HepG2 (cell line): Measurements from ENCODE around the gene SMIM24. TPM values are rescaled to one million over a fixed set of nuclear protein-coding genes. Genes with fewer than 3 reads are reported as not detected.

ENCODE experiments used
- CAMTA2 ChIP-seq: sonication (generic); formaldehyde crosslinking; IDR thresholded peaks from 2 replicates; pipeline ENCODE4 v1.4.0; 2020; ENCODE audit warnings: mild to moderate bottlenecking, missing genetic modification reagents, borderline replicate concordance
- CENPX ChIP-seq: sonication (generic); formaldehyde crosslinking; IDR thresholded peaks from 2 replicates; pipeline ENCODE4 v1.9.0; 2021; ENCODE audit warnings: mild to moderate bottlenecking, missing genetic modification reagents, moderate library complexity
- EEA1 ChIP-seq: sonication (generic); formaldehyde crosslinking; IDR thresholded peaks from 2 replicates; pipeline ENCODE4 v1.5.1; 2020; ENCODE audit warnings: mild to moderate bottlenecking, missing genetic modification reagents, borderline replicate concordance
- HOXA3 ChIP-seq: sonication (generic); formaldehyde crosslinking; IDR thresholded peaks from 2 replicates; pipeline ENCODE4 v1.5.0; 2020; ENCODE audit warnings: missing genetic modification reagents
- JUN ChIP-seq: sonication (generic); formaldehyde crosslinking; IDR thresholded peaks from 2 replicates; pipeline ENCODE4 v1.4.0; 2020; ENCODE audit warnings: mild to moderate bottlenecking, missing genetic modification reagents
- KDM1A ChIP-seq: IDR thresholded peaks from 2 replicates; pipeline ENCODE4 v1.6.1; 2016; ENCODE audit warnings: missing compliant biosample characterization
- MLLT10 ChIP-seq: sonication (generic); formaldehyde crosslinking; IDR thresholded peaks from 2 replicates; pipeline ENCODE4 v1.4.0; 2020; ENCODE audit warnings: missing genetic modification reagents
- MTF2 ChIP-seq: sonication (generic); formaldehyde crosslinking; IDR thresholded peaks from 2 replicates; pipeline ENCODE4 v1.5.0; 2020; ENCODE audit warnings: missing genetic modification reagents, borderline replicate concordance
- NFIB ChIP-seq: sonication (generic); formaldehyde crosslinking; IDR thresholded peaks from 2 replicates; pipeline ENCODE4 v1.9.0; 2021; ENCODE audit warnings: missing genetic modification reagents, mild to moderate bottlenecking, borderline replicate concordance
- NRL ChIP-seq: sonication (generic); formaldehyde crosslinking; IDR thresholded peaks from 2 replicates; pipeline ENCODE4 v1.5.0; 2020; ENCODE audit warnings: missing genetic modification reagents, mild to moderate bottlenecking, moderate library complexity, borderline replicate concordance
- ZBTB10 ChIP-seq: sonication (generic); formaldehyde crosslinking; IDR thresholded peaks from 2 replicates; pipeline ENCODE4 v1.4.0; 2020; ENCODE audit warnings: missing genetic modification reagents, borderline replicate concordance
- ZBTB20 ChIP-seq: sonication (generic); formaldehyde crosslinking; IDR thresholded peaks from 2 replicates; pipeline ENCODE4 v1.8.1; 2023; ENCODE audit warnings: missing genetic modification reagents, low read depth, mild to moderate bottlenecking, borderline replicate concordance
- ZBTB7A ChIP-seq: sonication (generic); formaldehyde crosslinking; IDR thresholded peaks from 2 replicates; pipeline ENCODE4 v1.8.0; 2022; ENCODE audit warnings: mild to moderate bottlenecking, missing genetic modification reagents
- ZHX1 ChIP-seq: sonication (generic); formaldehyde crosslinking; IDR thresholded peaks from 2 replicates; pipeline ENCODE4 v1.8.1; 2022; ENCODE audit warnings: low read depth, mild to moderate bottlenecking, missing genetic modification reagents
- ZMYM4 ChIP-seq: sonication (generic); formaldehyde crosslinking; IDR thresholded peaks from 2 replicates; pipeline ENCODE4 v1.8.1; 2023; ENCODE audit warnings: mild to moderate bottlenecking, missing genetic modification reagents
- ZNF24 ChIP-seq: fragments of 450-650 bp; IDR thresholded peaks from 2 replicates; pipeline ENCODE4 v1.6.1; 2017; ENCODE audit warnings: antibody characterized with exemption, mild to moderate bottlenecking
- ZNF292 ChIP-seq: sonication (generic); formaldehyde crosslinking; IDR thresholded peaks from 2 replicates; pipeline ENCODE4 v1.8.1; 2022; ENCODE audit warnings: mild to moderate bottlenecking, low read depth, missing genetic modification reagents, borderline replicate concordance
- ZNF562 ChIP-seq: sonication (generic); formaldehyde crosslinking; IDR thresholded peaks from 2 replicates; pipeline ENCODE4 v1.8.0; 2022; ENCODE audit warnings: missing genetic modification reagents, borderline replicate concordance
- ZNF580 ChIP-seq: IDR thresholded peaks from 2 replicates; pipeline ENCODE4 v1.6.1; 2016; ENCODE audit warnings: low read depth, borderline replicate concordance
- ZNF709 ChIP-seq: sonication (generic); formaldehyde crosslinking; IDR thresholded peaks from 2 replicates; pipeline ENCODE4 v1.5.0; 2020; ENCODE audit warnings: mild to moderate bottlenecking, missing genetic modification reagents
- ZNF775 ChIP-seq: sonication (generic); formaldehyde crosslinking; IDR thresholded peaks from 2 replicates; pipeline ENCODE4 v1.4.0; 2020; ENCODE audit warnings: missing genetic modification reagents, mild to moderate bottlenecking, moderate library complexity, borderline replicate concordance
- polyA plus RNA-seq, 8 experiments: library from polyadenylated mRNA; depleted of rRNA in 3 of 8; stranded (reverse) in 7 of 8; unstranded in 1 of 8; fragments of >200 nt; fragmentation: Illumina TruSeq in 4 of 8; extraction: Trizol in 4 of 8; gene quantifications; 2 replicates each; pipeline versions ENCODE4 v1.2.1 to v1.2.3, GENCODE V29; 2011 to 2016; ENCODE audit warnings: low read depth in 4 of 8, missing spikeins in 1 of 8, mixed read lengths in 1 of 8; ENCODE audit not compliant: insufficient read depth in 1 of 8
- total RNA-seq, 5 experiments: library from RNA; depleted of rRNA; stranded (reverse); fragments of >200 nt; fragmentation: Illumina TruSeq; extraction: Trizol; gene quantifications; 2 replicates each; pipeline ENCODE4 v1.2.3, GENCODE V29; 2016; ENCODE audit warnings: low read depth in 1 of 5
- TF ChIP-seq, protein P1 (sequence below): sonication (generic); formaldehyde crosslinking; IDR thresholded peaks from 2 replicates; pipeline ENCODE4 v1.5.1; 2020; ENCODE audit warnings: missing genetic modification reagents, mild to moderate bottlenecking, borderline replicate concordance

The SMIM24 gene
- total and polyA plus RNA-seq, 2 of the 13 experiments (the other 11 are each of a cell fraction or from before 2014, with no cell fraction given) = 11.2 to 70.6 TPM

GRCh38 chr19:3481241-3482090 lies 1.1 kb upstream of the SMIM24 start (continued):
- TF ChIP-seq ZBTB10 (CRISPR knock-in tag) (no peak), KDM1A (CRISPR knock-in tag) (no peak), EEA1 (CRISPR knock-in tag) (peak; percentile 81; the same call in 1 of the 2 replicates), ZMYM4 (CRISPR knock-in tag) (no peak), ZNF775 (CRISPR knock-in tag) (0 out of 2 replicates have a peak, but pooled peaks have one; percentile 60), ZNF709 (peak; percentile 95), NFIB (CRISPR knock-in tag) (no peak), ZNF292 (CRISPR knock-in tag) (no peak), MLLT10 (no peak), JUN (CRISPR knock-in tag) (peak; percentile 91), HOXA3 (CRISPR knock-in tag) (peak; percentile 63), CAMTA2 (CRISPR knock-in tag) (no peak), CENPX (CRISPR knock-in tag) (no peak), ZHX1 (CRISPR knock-in tag) (0 out of 2 replicates have a peak, but pooled peaks have one; percentile 74), ZBTB7A (peak; percentile 66), ZNF24 (no peak), NRL (CRISPR knock-in tag) (peak; percentile 98), ZBTB20 (CRISPR knock-in tag) (peak; percentile 85; the same call in 1 of the 2 replicates), MTF2 (CRISPR knock-in tag) (peak; percentile 61; the same call in 1 of the 2 replicates), ZNF562 (no peak), ZNF580 (CRISPR knock-in tag) (peak; percentile 66; the same call in 1 of the 2 replicates)
- TF ChIP-seq, protein P1, sequence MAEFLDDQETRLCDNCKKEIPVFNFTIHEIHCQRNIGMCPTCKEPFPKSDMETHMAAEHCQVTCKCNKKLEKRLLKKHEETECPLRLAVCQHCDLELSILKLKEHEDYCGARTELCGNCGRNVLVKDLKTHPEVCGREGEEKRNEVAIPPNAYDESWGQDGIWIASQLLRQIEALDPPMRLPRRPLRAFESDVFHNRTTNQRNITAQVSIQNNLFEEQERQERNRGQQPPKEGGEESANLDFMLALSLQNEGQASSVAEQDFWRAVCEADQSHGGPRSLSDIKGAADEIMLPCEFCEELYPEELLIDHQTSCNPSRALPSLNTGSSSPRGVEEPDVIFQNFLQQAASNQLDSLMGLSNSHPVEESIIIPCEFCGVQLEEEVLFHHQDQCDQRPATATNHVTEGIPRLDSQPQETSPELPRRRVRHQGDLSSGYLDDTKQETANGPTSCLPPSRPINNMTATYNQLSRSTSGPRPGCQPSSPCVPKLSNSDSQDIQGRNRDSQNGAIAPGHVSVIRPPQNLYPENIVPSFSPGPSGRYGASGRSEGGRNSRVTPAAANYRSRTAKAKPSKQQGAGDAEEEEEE (CRISPR knock-in tag) = no peak
